Skeletal muscle tissue (tissue), 4 donors: ENCODE results near the gene GABRR1. TPM values are rescaled to one million over a fixed set of nuclear protein-coding genes. Genes with fewer than 3 reads are reported as not detected.
"Not testable (repeated sequence)": the region's sequence is repeated elsewhere in the genome, so short reads cannot be mapped to it uniquely, and the experiment has no call there.

ENCODE experiments used
- H3K27ac ChIP-seq: one replicate; pipeline ENCODE4 v1.7.0; 2013; ENCODE audit warnings: mild to moderate bottlenecking, low read depth, low read length, inconsistent platforms
- H3K27me3 ChIP-seq, 3 donors: one replicate each; pipeline ENCODE4 v1.7.0; 2013; ENCODE audit warnings: low read length in 3 of 3; ENCODE audit not compliant: control insufficient read depth in 3 of 3, insufficient read depth in 3 of 3
- H3K36me3 ChIP-seq, 3 donors: one replicate each; pipeline ENCODE4 v1.7.0; 2013; ENCODE audit warnings: low read length in 3 of 3; ENCODE audit not compliant: control insufficient read depth in 3 of 3, insufficient read depth in 3 of 3
- H3K4me1 ChIP-seq, 3 donors: one replicate each; pipeline ENCODE4 v1.7.0; 2013; ENCODE audit warnings: low read length in 3 of 3, mild to moderate bottlenecking in 3 of 3; ENCODE audit not compliant: control insufficient read depth in 3 of 3, insufficient read depth in 3 of 3
- H3K4me3 ChIP-seq, 3 donors: one replicate each; pipeline ENCODE4 v1.7.0; 2013; ENCODE audit warnings: low read length in 3 of 3
- H3K9ac ChIP-seq, 3 donors: one replicate each; pipeline ENCODE4 v1.7.0; 2013; ENCODE audit warnings: low read length in 3 of 3, mild to moderate bottlenecking in 3 of 3, moderate library complexity in 2 of 3, low read depth in 1 of 3
- H3K9me3 ChIP-seq, 3 donors: one replicate each; pipeline ENCODE4 v1.7.0; 2013; ENCODE audit warnings: low read length in 3 of 3; ENCODE audit not compliant: control insufficient read depth in 3 of 3
- total RNA-seq: library from RNA; depleted of rRNA; stranded (reverse); fragments of >200 nt; gene quantifications from one replicate; pipeline ENCODE4 v1.2.3, GENCODE V29; 2014
- donor health status: Osteomylitis.

GABRR1 gene
- total RNA-seq, 1 donor from 2014 or later = 0.52 TPM

- H3K9me3 ChIP-seq = no peaks in the 10 kb centered on the region
- H3K4me3 ChIP-seq = no peak overlapping the region
- H3K27ac ChIP-seq = no peak overlapping the region
- no peaks in the 10 kb centered on the region for H3K27me3 ChIP-seq
- H3K9ac ChIP-seq = no peak overlapping the region
- peaks cover 0 to 5% (median 5%) of the 10 kb centered on the region in 3 donors for H3K4me1 ChIP-seq
- peaks cover 0 to 5% (median 0%) of the 10 kb centered on the region in 3 donors for H3K36me3 ChIP-seq
These were observed 83.2 kb downstream of the GABRR1 start for GRCh38 chr6:89133981-89134380.

GRCh38 chr6:89132057-89132456, 85.1 kb downstream of the GABRR1 start:
- H3K9me3 ChIP-seq = no peaks in the 10 kb centered on the region
- H3K36me3 ChIP-seq = peaks cover 0 to 5% (median 0%) of the 10 kb centered on the region in 3 donors
- no peak overlapping the region for H3K27ac ChIP-seq
- H3K27me3 ChIP-seq = no peaks in the 10 kb centered on the region
- peaks cover 0 to 3% (median 0%) of the 10 kb centered on the region in 3 donors for H3K4me1 ChIP-seq
- no peak overlapping the region for H3K4me3 ChIP-seq
- H3K9ac ChIP-seq = no peak overlapping the region

GRCh38 chr6:89131599-89131998, 85.6 kb downstream of the GABRR1 start:
- Histone ChIP-seq H3K36me3 (peaks cover 0 to 5% (median 0%) of the 10 kb centered on the region in 3 donors), H3K4me3 (no peak overlapping the region), H3K27me3 (no peaks in the 10 kb centered on the region), H3K9ac (no peak overlapping the region), H3K9me3 (no peaks in the 10 kb centered on the region), H3K27ac (no peak overlapping the region), H3K4me1 (peaks cover 0 to 3% (median 0%) of the 10 kb centered on the region in 3 donors)

GRCh38 chr6:89128256-89128671, 88.9 kb downstream of the GABRR1 start:
- H3K9me3 ChIP-seq, H3K36me3 ChIP-seq, H3K4me3 ChIP-seq, H3K27me3 ChIP-seq, H3K4me1 ChIP-seq, H3K27ac ChIP-seq, H3K9ac ChIP-seq: not testable (repeated sequence)

Other genes starting within 250 kb of the GABRR1 start
- 132 TPM for gene PNRC1, start 136.6 kb downstream of the GABRR1 start, total RNA-seq
- 2.6 TPM for gene SRSF12, start 99.3 kb downstream of the GABRR1 start, total RNA-seq
- gene PM20D2, start 71.3 kb downstream of the GABRR1 start, total RNA-seq = 24.0 TPM
- not detected for gene GABRR2, start 97.9 kb upstream of the GABRR1 start, total RNA-seq
- gene UBE2J1, start 135.4 kb upstream of the GABRR1 start, total RNA-seq = 28.2 TPM
- gene RRAGD, start 194.9 kb upstream of the GABRR1 start, total RNA-seq = 65.8 TPM
- gene ANKRD6, start 215.8 kb upstream of the GABRR1 start, total RNA-seq = 4.2 TPM